Keratinocyte (primary cell): ENCODE results near the gene PRSS12. TPM values are rescaled to one million over a fixed set of nuclear protein-coding genes. Genes with fewer than 3 reads are reported as not detected.

Experiments used
- DNase-seq: peaks from one replicate; pipeline ENCODE4 v3.0.0-alpha.2; 2011; ENCODE audit warnings: low read depth, missing footprints, low spot score
- FAIRE-seq: peaks from 2 replicates; lab custom pipeline; 2011; peaks lifted over from hg19 to GRCh38; lab: Jason Lieb, UNC
- H2AFZ ChIP-seq: 2 replicates; pipeline ENCODE4 v1.6.0; 2012; ENCODE audit warnings: low read length, control low read depth, inconsistent platforms; ENCODE audit not compliant: control insufficient read depth
- H3K27ac ChIP-seq: 2 replicates; pipeline ENCODE4 v1.5.1; 2011; ENCODE audit warnings: low read length; ENCODE audit not compliant: control insufficient read depth, insufficient read depth
- H3K27me3 ChIP-seq: 3 replicates; pipeline ENCODE4 v1.6.0; 2011; ENCODE audit warnings: low read length; ENCODE audit not compliant: control insufficient read depth, insufficient read depth; ENCODE audit errors: extremely low read depth
- H3K36me3 ChIP-seq, 2 experiments: 2 replicates in 1 of 2; 3 replicates in 1 of 2; pipeline ENCODE4 v1.5.1; 2011; ENCODE audit warnings: low read length in 2 of 2, mild to moderate bottlenecking in 1 of 2; ENCODE audit not compliant: control insufficient read depth in 2 of 2, insufficient read depth in 2 of 2; ENCODE audit errors: extremely low read depth in 1 of 2
- H3K4me1 ChIP-seq: 3 replicates; pipeline ENCODE4 v1.5.1; 2011; ENCODE audit warnings: low read length; ENCODE audit not compliant: control insufficient read depth, insufficient read depth; ENCODE audit errors: extremely low read depth
- H3K4me2 ChIP-seq: 3 replicates; pipeline ENCODE4 v1.6.0; 2011; ENCODE audit warnings: low read depth, low read length; ENCODE audit not compliant: control insufficient read depth, insufficient read depth; ENCODE audit errors: extremely low read depth
- H3K4me3 ChIP-seq, 3 experiments: fragments of 200-600 bp in 1 of 3; sonication (generic) in 1 of 3; 2 replicates in 2 of 3; 3 replicates in 1 of 3; pipeline ENCODE4 v1.5.1; 2011 to 2016; ENCODE audit warnings: low read length in 3 of 3, mild to moderate bottlenecking in 3 of 3, control low read depth in 2 of 3, inconsistent platforms in 1 of 3, low read depth in 1 of 3, mixed read lengths in 1 of 3, mixed run types in 1 of 3, moderate library complexity in 1 of 3; ENCODE audit not compliant: control insufficient read depth in 2 of 3, insufficient read depth in 2 of 3; ENCODE audit errors: extremely low read depth in 1 of 3
- H3K79me2 ChIP-seq: 2 replicates; pipeline ENCODE4 v1.6.0; 2012; ENCODE audit warnings: low read length; ENCODE audit not compliant: control insufficient read depth, insufficient read depth
- H3K9ac ChIP-seq: 3 replicates; pipeline ENCODE4 v1.6.0; 2011; ENCODE audit warnings: low read length; ENCODE audit not compliant: control insufficient read depth, insufficient read depth; ENCODE audit errors: extremely low read depth
- H3K9me1 ChIP-seq: 3 replicates; pipeline ENCODE4 v1.6.0; 2011; ENCODE audit warnings: low read length; ENCODE audit not compliant: control insufficient read depth, insufficient read depth; ENCODE audit errors: extremely low read depth
- H3K9me3 ChIP-seq: 2 replicates; pipeline ENCODE4 v1.5.1; 2012; ENCODE audit warnings: low read depth, low read length; ENCODE audit not compliant: control insufficient read depth
- H4K20me1 ChIP-seq: 3 replicates; pipeline ENCODE4 v1.6.0; 2011; ENCODE audit warnings: low read length; ENCODE audit not compliant: control insufficient read depth, insufficient read depth; ENCODE audit errors: extremely low read depth
- EZH2 ChIP-seq: IDR thresholded peaks from one replicate; pipeline ENCODE4 v1.6.1; 2012; ENCODE audit warnings: inconsistent platforms, mild to moderate bottlenecking, low read length, moderate library complexity
- dilution Hi-C: fragments of 300-500 bp; cut with MboI; formaldehyde crosslinking; loops from one replicate; pipeline ENCODE4 v1.7.0; 2020; ENCODE audit warnings: low sequenced_read_pairs; ENCODE audit not compliant: extremely low pct_ligation_motif_present
- polyA plus RNA-seq, 5 experiments: library from polyadenylated mRNA; depleted of rRNA in 3 of 5; stranded (reverse) in 3 of 5; stranded (forward) in 1 of 5; unstranded in 1 of 5; fragments of >200 nt; gene quantifications; 1 replicate in 1 of 5; 2 replicates in 3 of 5; 3 replicates in 1 of 5; pipeline versions ENCODE4 v1.2.1 to v1.2.3, GENCODE V29; 2011 to 2012; ENCODE audit warnings: missing spikeins in 2 of 5, low read depth in 1 of 5, low replicate concordance in 1 of 5
- TF ChIP-seq, protein P1 (sequence below), 3 experiments: IDR thresholded peaks in 1 of 3; conservative IDR thresholded peaks in 1 of 3; optimal IDR thresholded peaks in 1 of 3; 2 replicates in 2 of 3; 3 replicates in 1 of 3; pipeline versions ENCODE3 to v1.5.1; 2011; ENCODE audit warnings: low read length in 3 of 3, mild to moderate bottlenecking in 3 of 3, moderate library complexity in 2 of 3, control low read depth in 1 of 3, inconsistent platforms in 1 of 3; ENCODE audit not compliant: insufficient read depth in 2 of 3; ENCODE audit errors: extremely low read depth in 1 of 3

PRSS12 gene
- polyA plus RNA-seq, 1 donor (not counting 4 experiments of a cell fraction or from before 2014, with no cell fraction given): 16.6 TPM

DNA sequence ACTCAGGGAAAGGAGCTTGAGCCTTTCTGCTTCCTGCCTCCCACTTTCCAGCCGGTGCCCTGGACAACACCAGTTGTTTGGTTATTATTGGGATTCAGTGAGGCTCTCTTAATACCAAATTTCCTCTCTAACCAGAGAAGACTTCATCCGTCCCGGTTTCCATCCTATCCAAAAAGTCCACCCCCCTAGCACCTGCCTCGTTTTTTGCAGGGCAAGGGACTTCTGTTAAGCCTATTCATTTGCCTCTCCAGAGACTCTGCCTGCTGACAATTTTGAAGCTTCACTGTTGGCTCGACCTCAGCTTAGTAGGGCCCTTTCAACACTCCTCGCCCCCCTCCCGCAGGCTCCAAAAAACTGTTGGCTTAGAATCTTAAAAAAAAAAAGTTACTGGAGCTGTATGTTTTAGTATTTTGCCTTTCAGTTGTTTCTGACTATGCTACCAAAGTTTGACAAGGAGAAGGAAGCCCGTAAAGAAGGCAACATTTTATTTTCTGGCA lies 779 bp upstream of the PRSS12 start:
- no peaks in the 10 kb centered on the region for H4K20me1 ChIP-seq

DNA sequence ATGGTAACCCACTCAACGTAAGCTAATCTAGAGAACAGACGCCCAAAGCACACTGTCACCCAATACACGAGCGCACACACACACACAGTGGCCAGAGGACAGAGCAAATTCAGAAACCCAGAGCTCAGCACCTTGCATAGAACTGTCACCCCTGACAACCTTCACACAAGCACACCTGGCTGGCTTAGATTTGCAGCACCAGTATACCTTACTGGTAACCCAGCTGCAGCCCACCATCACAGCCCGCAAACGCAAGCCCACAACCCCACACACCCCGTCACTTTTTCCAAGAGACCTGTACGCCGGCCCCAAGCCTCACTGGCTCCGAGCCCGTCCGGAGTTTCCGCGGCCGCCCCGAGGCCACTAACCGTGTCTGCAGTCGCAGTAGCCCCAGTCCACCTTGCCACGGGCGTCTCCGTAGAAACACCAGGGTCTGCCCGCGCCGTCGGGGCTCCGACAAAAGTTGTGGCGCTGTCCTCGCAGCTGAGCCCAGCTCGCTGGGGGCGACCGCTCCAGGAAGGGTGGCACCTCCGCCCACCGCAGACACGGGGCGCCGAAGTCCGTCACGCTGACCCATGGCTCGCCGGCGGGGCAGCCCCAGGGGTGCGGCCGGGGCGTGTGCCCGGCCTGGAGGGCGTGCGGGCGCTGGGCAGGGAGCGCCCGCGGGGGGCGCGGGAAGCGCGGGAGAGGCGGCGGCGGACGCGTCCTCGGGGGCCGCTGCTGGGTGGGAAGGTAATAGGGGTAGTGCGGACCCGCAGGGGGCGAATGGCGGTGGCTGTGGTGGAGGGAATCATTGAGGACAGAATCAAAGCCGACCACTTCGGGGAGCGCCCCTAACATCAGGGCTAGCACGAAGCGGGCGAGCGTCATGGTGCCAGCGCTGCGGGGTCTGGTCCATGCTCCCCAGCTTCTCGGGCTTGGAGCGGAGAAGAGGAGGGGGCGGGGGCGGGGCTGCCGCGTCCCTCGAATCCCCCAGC lies 664 bp downstream of the PRSS12 start:
- H2AFZ ChIP-seq: peak overlapping the region; percentile 75
- peaks cover 9% of the 10 kb centered on the region for H3K4me1 ChIP-seq
- H4K20me1 ChIP-seq: no peaks in the 10 kb centered on the region
- peak overlapping the region; percentile 75 for H3K4me2 ChIP-seq
- DNase-seq: no peak
- no peaks in the 10 kb centered on the region for H3K36me3 ChIP-seq
- peak overlapping the region; percentile 68 to 81 (median 76) for H3K4me3 ChIP-seq
- TF ChIP-seq EZH2: no peak
- TF ChIP-seq, protein P1, sequence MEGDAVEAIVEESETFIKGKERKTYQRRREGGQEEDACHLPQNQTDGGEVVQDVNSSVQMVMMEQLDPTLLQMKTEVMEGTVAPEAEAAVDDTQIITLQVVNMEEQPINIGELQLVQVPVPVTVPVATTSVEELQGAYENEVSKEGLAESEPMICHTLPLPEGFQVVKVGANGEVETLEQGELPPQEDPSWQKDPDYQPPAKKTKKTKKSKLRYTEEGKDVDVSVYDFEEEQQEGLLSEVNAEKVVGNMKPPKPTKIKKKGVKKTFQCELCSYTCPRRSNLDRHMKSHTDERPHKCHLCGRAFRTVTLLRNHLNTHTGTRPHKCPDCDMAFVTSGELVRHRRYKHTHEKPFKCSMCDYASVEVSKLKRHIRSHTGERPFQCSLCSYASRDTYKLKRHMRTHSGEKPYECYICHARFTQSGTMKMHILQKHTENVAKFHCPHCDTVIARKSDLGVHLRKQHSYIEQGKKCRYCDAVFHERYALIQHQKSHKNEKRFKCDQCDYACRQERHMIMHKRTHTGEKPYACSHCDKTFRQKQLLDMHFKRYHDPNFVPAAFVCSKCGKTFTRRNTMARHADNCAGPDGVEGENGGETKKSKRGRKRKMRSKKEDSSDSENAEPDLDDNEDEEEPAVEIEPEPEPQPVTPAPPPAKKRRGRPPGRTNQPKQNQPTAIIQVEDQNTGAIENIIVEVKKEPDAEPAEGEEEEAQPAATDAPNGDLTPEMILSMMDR (optimal IDR thresholded peaks at IDR 0.05 in 1 of 3, IDR thresholded peaks at IDR 0.05 in 1 of 3, conservative IDR thresholded peaks at IDR 0.05 in 1 of 3; ENCODE audit: extremely low read depth in 1 of 3, insufficient read depth in 2 of 3, low read length in 3 of 3): no peak
- H3K9me1 ChIP-seq: no peaks in the 10 kb centered on the region
- H3K79me2 ChIP-seq: peaks cover 3% of the 10 kb centered on the region
- H3K27me3 ChIP-seq: no peaks in the 10 kb centered on the region
- H3K9ac ChIP-seq: peak overlapping the region; percentile 75
- FAIRE-seq: peak; percentile 5
- peak overlapping the region; percentile 18 for H3K27ac ChIP-seq
- H3K9me3 ChIP-seq: no peaks in the 10 kb centered on the region
- dilution Hi-C loops: no loop called here

More for the DNA sequence above, 779 bp upstream of the PRSS12 start:
- no peak for TF ChIP-seq EZH2
- TF ChIP-seq, protein P1 (optimal IDR thresholded peaks at IDR 0.05 in 1 of 3, IDR thresholded peaks at IDR 0.05 in 1 of 3, conservative IDR thresholded peaks at IDR 0.05 in 1 of 3; ENCODE audit: extremely low read depth in 1 of 3, insufficient read depth in 2 of 3, low read length in 3 of 3): no peak
- no peak for FAIRE-seq
- no peaks in the 10 kb centered on the region for H3K79me2 ChIP-seq
- H3K4me3 ChIP-seq: peak overlapping the region in 1 of 3 experiments; percentile 76
- peak overlapping the region; percentile 75 for H3K9ac ChIP-seq
- dilution Hi-C loops: no loop called here
- H2AFZ ChIP-seq: peak overlapping the region; percentile 92
- H3K27ac ChIP-seq: no peak overlapping the region
- no peak for DNase-seq
- no peaks in the 10 kb centered on the region for H3K36me3 ChIP-seq
- H3K9me1 ChIP-seq: no peaks in the 10 kb centered on the region
- peak overlapping the region; percentile 71 for H3K4me2 ChIP-seq
- no peaks in the 10 kb centered on the region for H3K9me3 ChIP-seq
- H3K4me1 ChIP-seq: peaks cover 9% of the 10 kb centered on the region
- no peaks in the 10 kb centered on the region for H3K27me3 ChIP-seq
